ENCODE results near the gene NLK.
A peak's percentile ranks its signal among the peaks of the same experiment; 100 is the strongest.
"Not testable (repeated sequence)": the region's sequence is repeated elsewhere in the genome, so short reads cannot be mapped to it uniquely, and the experiment has no call there.

NLK gene

DNA sequence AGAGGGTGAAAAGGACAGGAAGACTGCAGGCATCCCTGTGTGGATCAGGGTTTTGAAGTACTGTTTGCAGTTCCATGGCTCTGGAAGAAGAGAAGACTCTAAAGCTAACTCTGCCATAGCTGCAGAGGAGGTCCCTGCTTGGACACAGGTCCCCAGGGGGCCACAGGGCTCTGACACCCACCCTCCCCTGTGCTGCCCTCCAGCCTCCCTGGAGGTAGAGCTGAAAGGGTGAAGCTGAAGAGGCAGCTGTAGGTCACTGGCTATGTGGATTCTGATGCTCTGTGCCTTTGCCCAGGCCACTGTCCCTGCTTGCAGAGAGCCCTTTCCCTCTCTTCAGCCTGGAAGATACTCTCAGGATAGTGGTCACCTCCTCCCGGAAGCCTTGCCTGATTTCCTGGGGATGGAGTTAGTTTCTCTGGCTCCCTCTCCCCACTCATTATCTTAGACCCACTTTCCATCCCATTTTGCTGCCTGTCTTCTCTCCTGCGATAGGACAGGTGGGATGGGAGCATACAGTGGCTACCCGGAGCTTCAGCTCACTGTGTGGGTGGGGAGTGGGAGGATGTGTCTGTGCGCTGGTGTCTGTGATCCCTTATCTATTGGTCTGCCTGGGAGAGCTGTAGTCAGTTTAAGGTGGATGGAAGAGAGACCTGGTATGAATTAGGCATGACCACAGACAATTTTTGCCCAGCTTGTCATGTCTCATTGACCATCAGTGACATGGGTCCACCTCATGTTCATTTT is 186.7 kb downstream of the NLK start:
- TF ChIP-seq CTCF (IDR thresholded peaks at IDR 0.05; ENCODE audit: low read depth, low read length, missing control alignments) = no peak
- H3K4me3 ChIP-seq (ENCODE audit: low read depth, low read length) = no peak overlapping the region
- DNase-seq (ENCODE audit: low read depth) = no peak

DNA sequence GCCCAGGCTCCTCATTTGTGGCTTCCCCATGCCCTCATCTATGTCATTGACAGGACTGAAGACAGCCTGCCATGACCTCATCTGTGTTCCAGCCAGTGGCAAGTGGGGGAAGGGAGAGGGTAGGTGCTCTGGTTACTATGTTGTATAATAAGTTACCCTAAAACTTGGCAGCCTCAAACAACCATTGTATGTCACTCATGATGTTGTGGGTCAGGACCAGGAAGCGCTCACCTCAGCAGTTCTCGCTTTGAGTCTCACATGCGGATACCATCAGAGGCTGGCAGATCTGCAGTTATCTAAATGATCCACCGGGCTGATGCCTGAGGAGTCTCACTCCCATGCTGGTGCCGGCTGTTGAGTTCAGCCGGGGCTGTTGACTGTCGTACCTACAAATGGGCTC is 187.5 kb downstream of the NLK start:
- H3K4me3 ChIP-seq (ENCODE audit: low read depth, low read length) = no peak overlapping the region
- no peak for DNase-seq (ENCODE audit: low read depth)
- TF ChIP-seq CTCF (IDR thresholded peaks at IDR 0.05; ENCODE audit: low read depth, low read length, missing control alignments) = no peak

DNA sequence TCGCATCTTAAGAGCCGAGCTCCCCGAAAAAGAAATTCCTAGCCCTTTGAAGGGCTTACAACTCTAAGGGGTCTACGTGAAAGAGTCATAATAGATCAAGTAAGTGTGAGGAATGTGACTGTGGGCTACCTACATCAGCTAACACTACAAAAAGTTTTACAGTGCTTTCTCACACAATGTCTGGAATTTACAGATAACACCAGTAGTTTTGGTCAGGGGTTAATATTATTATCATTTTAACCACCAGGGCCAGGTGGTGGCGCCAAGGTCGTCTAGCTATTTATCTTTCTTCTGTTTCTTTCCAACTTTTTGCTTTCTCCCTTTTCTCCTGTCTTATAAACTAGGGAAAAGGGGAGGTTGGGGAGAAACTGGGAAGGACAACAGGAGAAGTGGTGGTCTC is 188.1 kb downstream of the NLK start:
- H3K4me3 ChIP-seq (ENCODE audit: low read depth, low read length); DNase-seq (ENCODE audit: low read depth): not testable (repeated sequence)

GRCh38 chr17:28231624-28232023 is 189.1 kb downstream of the NLK start:
- not testable (repeated sequence) for H3K4me3 ChIP-seq (ENCODE audit: low read depth, low read length); DNase-seq (ENCODE audit: low read depth)

DNA sequence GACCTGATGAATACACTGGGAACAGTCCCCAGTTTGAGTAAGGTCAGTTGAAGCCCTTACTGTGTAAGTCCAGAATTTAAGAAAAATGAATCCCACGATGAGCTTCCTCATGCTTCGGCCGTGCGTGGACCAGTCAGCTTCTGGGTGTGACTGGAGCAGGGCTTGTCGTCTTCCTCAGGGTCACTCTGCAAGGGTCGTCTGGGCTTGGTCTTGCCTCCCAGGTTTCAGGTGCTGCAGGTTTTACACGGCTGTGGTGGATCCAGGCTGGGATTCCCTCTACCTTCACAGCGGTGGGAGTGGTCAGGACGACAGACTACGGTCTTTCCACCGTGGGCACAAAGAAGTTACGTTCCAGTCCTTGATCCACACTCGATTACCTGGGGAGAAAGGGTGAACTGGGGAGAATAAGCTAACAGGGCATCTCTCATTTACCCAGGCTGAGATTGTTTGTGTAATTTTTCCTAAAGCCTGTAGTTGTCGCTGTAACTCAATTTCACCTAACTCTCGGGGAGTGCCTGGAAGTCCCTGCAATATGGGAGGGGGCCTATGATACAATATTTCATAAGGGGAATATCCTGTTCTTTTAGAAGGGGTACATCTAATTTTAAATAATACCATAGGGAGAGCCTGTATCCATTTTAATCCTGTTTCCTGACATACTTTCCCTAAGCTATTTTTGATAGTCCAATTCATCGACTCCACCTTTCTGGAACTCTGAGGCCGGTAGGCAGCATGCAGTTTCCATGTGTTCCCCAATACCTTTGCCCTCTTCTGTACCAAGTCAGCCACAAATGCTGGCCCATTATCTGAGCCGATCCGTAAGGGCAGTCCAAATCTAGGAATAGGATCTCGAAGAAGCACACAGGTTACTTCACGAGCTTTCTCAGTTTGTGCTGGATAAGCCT is 190.7 kb downstream of the NLK start:
- peak; percentile 38 for TF ChIP-seq CTCF (IDR thresholded peaks at IDR 0.05; ENCODE audit: low read depth, low read length, missing control alignments)
- DNase-seq (ENCODE audit: low read depth); H3K4me3 ChIP-seq (ENCODE audit: low read depth, low read length): not testable (repeated sequence)

- DNase-seq (ENCODE audit: low read depth); H3K4me3 ChIP-seq (ENCODE audit: low read depth, low read length): not testable (repeated sequence)
- TF ChIP-seq CTCF (IDR thresholded peaks at IDR 0.05; ENCODE audit: low read depth, low read length, missing control alignments) = peak; percentile 1
These were observed 191.7 kb downstream of the NLK start for GRCh38 chr17:28233872-28234856.

GRCh38 chr17:28235066-28235700 is 192.7 kb downstream of the NLK start:
- H3K4me3 ChIP-seq (ENCODE audit: low read depth, low read length); DNase-seq (ENCODE audit: low read depth): not testable (repeated sequence)

GRCh38 chr17:28236033-28236653 is 193.7 kb downstream of the NLK start:
- not testable (repeated sequence) for H3K4me3 ChIP-seq (ENCODE audit: low read depth, low read length); DNase-seq (ENCODE audit: low read depth)

DNA sequence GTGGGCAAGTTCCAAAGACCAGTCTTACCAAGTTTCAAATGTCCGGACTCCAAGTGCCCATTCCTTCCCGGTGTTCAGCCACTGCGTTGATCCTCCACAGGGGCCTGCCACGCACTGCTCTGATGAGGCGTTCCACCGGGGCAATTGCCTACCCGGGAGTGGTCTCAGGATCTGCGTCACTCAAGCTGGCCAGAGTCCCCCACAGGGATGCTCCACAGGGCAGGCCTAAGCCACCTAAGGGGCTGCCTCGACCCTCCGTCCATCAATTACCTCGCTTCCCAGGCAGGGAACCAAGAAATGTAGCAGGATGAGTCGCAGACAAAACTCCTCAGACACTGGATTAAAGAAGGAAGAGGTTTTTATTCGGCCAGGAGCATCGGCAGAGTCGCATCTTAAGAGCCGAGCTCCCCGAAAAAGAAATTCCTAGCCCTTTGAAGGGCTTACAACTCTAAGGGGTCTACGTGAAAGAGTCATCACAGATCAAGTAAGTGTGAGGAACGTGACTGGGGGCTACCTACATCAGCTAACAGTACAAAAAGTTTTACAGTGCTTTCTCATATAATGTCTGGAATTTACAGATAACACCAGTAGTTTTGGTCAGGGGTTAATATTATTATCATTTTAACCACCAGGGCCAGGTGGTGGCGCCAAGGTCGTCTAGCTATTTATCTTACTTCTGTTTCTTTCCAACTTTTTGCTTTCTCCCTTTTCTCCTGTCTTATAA is 196.2 kb downstream of the NLK start:
- H3K4me3 ChIP-seq (ENCODE audit: low read depth, low read length); DNase-seq (ENCODE audit: low read depth): not testable (repeated sequence)

Data from GM12864 (cell line).